Testis (tissue), 2 donors: ENCODE measurements around the gene ZNF236.

ENCODE experiments used
- POLR2A ChIP-seq: fragments of 450-650 bp; IDR thresholded peaks from one replicate; pipeline ENCODE4 v1.6.1; 2017; ENCODE audit warnings: antibody characterized with exemption, mild to moderate bottlenecking, moderate library complexity
- TF ChIP-seq, protein P1 (sequence below), 3 experiments: fragments of 450-650 bp in 2 of 3; fragments of 200-600 bp in 1 of 3; sonication (generic) in 1 of 3; IDR thresholded peaks; one replicate each; pipeline ENCODE4 v1.5.1; 2016 to 2019; ENCODE audit warnings: antibody characterized with exemption in 3 of 3, mild to moderate bottlenecking in 2 of 3, moderate library complexity in 1 of 3

GRCh38 chr18:76814256-76814655 lies 8.1 kb upstream of the ZNF236 start:
- TF ChIP-seq, protein P1, sequence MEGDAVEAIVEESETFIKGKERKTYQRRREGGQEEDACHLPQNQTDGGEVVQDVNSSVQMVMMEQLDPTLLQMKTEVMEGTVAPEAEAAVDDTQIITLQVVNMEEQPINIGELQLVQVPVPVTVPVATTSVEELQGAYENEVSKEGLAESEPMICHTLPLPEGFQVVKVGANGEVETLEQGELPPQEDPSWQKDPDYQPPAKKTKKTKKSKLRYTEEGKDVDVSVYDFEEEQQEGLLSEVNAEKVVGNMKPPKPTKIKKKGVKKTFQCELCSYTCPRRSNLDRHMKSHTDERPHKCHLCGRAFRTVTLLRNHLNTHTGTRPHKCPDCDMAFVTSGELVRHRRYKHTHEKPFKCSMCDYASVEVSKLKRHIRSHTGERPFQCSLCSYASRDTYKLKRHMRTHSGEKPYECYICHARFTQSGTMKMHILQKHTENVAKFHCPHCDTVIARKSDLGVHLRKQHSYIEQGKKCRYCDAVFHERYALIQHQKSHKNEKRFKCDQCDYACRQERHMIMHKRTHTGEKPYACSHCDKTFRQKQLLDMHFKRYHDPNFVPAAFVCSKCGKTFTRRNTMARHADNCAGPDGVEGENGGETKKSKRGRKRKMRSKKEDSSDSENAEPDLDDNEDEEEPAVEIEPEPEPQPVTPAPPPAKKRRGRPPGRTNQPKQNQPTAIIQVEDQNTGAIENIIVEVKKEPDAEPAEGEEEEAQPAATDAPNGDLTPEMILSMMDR (IDR thresholded peaks at IDR 0.05) = no peak
- TF ChIP-seq POLR2A = no peak
